ENCODE data around the gene PHPT1.

The PHPT1 gene

GRCh38 chr9:136854113-136854841, 5.1 kb downstream of the PHPT1 start:
- no peak for DNase-seq (ENCODE audit: extremely low spot score)
- TF ChIP-seq CTCF (IDR thresholded peaks at IDR 0.05; ENCODE audit: control extremely low read depth, extremely low read depth, low read depth, missing control alignments), result no peak
- CTCF ChIA-PET, result interaction anchor here (1.0 to 2.1 kb wide), 3 partner anchors 10 to 181 kb away, joined by 4 to 5 read pairs (median 4); partner anchors contain the start of gene AJM1
- POLR2A ChIA-PET, result no interaction called here

- CTCF ChIA-PET, result interaction anchor here (1.0 to 2.1 kb wide), 3 partner anchors 11 to 180 kb away, joined by 4 to 5 read pairs (median 4); partner anchors contain the start of gene AJM1
- no peak for DNase-seq (ENCODE audit: extremely low spot score)
- TF ChIP-seq CTCF (IDR thresholded peaks at IDR 0.05; ENCODE audit: control extremely low read depth, extremely low read depth, low read depth, missing control alignments), result no peak
- POLR2A ChIA-PET, result no interaction called here
Measured at GRCh38 chr9:136854842-136855460, 5.7 kb downstream of the PHPT1 start.

- CTCF ChIA-PET, result interaction anchor here (1.7 to 2.1 kb wide), 2 partner anchors 12 to 180 kb away, joined by 4 to 5 read pairs; no protein-coding TSS in a partner anchor
- POLR2A ChIA-PET, result interaction anchor here (1.2 kb wide), 1 partner anchor 8 kb away, joined by 4 read pairs; no protein-coding TSS in a partner anchor
- no peak for TF ChIP-seq CTCF (IDR thresholded peaks at IDR 0.05; ENCODE audit: control extremely low read depth, extremely low read depth, low read depth, missing control alignments)
- no peak for DNase-seq (ENCODE audit: extremely low spot score)
Measured at GRCh38 chr9:136855461-136856078, 6.4 kb downstream of the PHPT1 start.

DNA sequence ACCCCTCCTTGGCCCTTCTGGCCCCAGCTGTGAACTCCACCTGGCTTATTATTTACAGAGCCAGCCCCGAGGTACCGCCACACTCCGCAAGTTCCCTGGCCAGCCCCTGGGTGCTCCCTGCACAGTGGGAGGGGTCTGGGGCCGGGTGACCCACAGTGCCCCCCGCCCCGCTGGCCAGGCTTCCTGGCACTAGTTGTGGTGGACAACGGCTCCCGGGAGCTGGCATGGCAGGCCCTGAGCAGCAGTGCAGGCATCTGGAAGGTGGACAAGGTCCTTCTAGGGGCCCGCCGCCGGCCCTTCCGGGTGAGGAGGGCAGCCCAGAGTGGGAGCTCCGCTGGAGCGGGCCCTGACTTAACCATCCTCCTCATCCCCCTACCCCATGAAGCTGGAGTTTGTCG, 6.9 kb downstream of the PHPT1 start:
- POLR2A ChIA-PET, result interaction anchor here (1.2 kb wide), 1 partner anchor 9 kb away, joined by 4 read pairs; no protein-coding TSS in a partner anchor
- CTCF ChIA-PET, result no interaction called here
- no peak for DNase-seq (ENCODE audit: extremely low spot score)
- no peak for TF ChIP-seq CTCF (IDR thresholded peaks at IDR 0.05; ENCODE audit: control extremely low read depth, extremely low read depth, low read depth, missing control alignments)

DNA sequence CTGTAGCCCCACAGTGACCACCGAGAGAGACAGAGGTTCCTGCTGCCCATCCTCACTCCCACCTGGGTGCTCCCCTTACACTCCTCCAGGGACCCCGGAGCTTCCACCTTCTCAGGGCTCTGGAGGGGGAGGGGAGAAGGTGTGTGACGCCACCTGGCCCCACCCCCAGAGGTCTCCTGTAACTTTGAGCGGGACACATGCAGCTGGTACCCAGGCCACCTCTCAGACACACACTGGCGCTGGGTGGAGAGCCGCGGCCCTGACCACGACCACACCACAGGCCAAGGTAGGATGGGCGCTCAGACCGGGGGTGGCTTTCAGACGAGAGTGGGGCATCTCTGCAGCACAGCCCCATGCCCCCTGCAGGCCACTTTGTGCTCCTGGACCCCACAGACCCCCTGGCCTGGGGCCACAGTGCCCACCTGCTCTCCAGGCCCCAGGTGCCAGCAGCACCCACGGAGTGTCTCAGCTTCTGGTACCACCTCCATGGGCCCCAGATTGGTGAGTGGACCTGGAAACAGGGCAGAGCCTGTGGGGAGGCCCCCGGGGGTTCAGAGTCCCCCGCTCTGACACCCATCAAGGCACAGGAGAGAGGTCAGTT, 7.4 kb downstream of the PHPT1 start:
- ChIA-PET POLR2A (interaction anchor here (1.2 kb wide), 1 partner anchor 9 kb away, joined by 4 read pairs; no protein-coding TSS in a partner anchor), CTCF (interaction anchor here (1.7 kb wide), 1 partner anchor 14 kb away, joined by 4 read pairs; the partner anchor contains the start of gene AJM1)
- no peak for TF ChIP-seq CTCF (IDR thresholded peaks at IDR 0.05; ENCODE audit: control extremely low read depth, extremely low read depth, low read depth, missing control alignments)

GRCh38 chr9:136857166-136857565, 8.0 kb downstream of the PHPT1 start:
- DNase-seq (ENCODE audit: extremely low spot score), result no peak
- TF ChIP-seq CTCF (IDR thresholded peaks at IDR 0.05; ENCODE audit: control extremely low read depth, extremely low read depth, low read depth, missing control alignments), result no peak
- ChIA-PET CTCF (interaction anchor here (1.7 kb wide), 1 partner anchor 15 kb away, joined by 4 read pairs; the partner anchor contains the start of gene AJM1), POLR2A (no interaction called here)

More for the DNA sequence above, 7.4 kb downstream of the PHPT1 start:
- no peak for DNase-seq (ENCODE audit: extremely low spot score)

Measured in GM10248 (cell line).